Panc1 (cell line): ENCODE data around the gene EPB41L4B. TPM values are rescaled to one million over a fixed set of nuclear protein-coding genes. Genes with fewer than 3 reads are reported as not detected.
"Not testable (repeated sequence)": the region's sequence is repeated elsewhere in the genome, so short reads cannot be mapped to it uniquely, and the experiment has no call there.

Source experiments
- ATAC-seq: fragments of 200-7000 bp; cut with Tn5 transposase; 2 replicates; pipeline ENCODE4 v1.9.1; 2020; ENCODE audit warnings: mild to moderate bottlenecking, moderate library complexity
- BruUV-seq: library from RNA; stranded (reverse); fragments of 400-500 nt; replicated peaks from 2 replicates; lab custom pipeline; 2021; lab: Mats Ljungman, UMichigan
- CTCF ChIA-PET: fragments of 300-600 bp; sonication (Branson Sonifier 250); formaldehyde crosslinking; loops from one replicate; lab custom pipeline; 2022; ENCODE audit warnings: antibody characterized with exemption; lab: Charles Lee
- POLR2A ChIA-PET: fragments of 300-600 bp; sonication (Branson Sonifier 250); formaldehyde crosslinking; loops from one replicate; lab custom pipeline; 2022; ENCODE audit warnings: antibody characterized with exemption; lab: Charles Lee
- DNase-seq: peaks from one replicate; pipeline ENCODE4 v3.0.0-alpha.2; 2010; ENCODE audit warnings: low read depth, low spot score
- H3K27ac ChIP-seq: 2 replicates; pipeline ENCODE4 v1.5.1; 2011; ENCODE audit warnings: mild to moderate bottlenecking, low read length, inconsistent platforms
- H3K27me3 ChIP-seq: fragments of 200-500 bp; sonication (Bioruptor generic); 2 replicates; pipeline ENCODE4 v1.6.0; 2014; ENCODE audit warnings: low read length, inconsistent platforms; ENCODE audit not compliant: control insufficient read depth, insufficient read depth
- H3K36me3 ChIP-seq: fragments of 200-500 bp; sonication (Bioruptor generic); 2 replicates; pipeline ENCODE4 v1.5.1; 2014; ENCODE audit warnings: inconsistent platforms, mild to moderate bottlenecking, low read length, moderate library complexity; ENCODE audit not compliant: control insufficient read depth, insufficient read depth
- H3K4me1 ChIP-seq: 2 replicates; pipeline ENCODE4 v1.5.1; 2011; ENCODE audit warnings: inconsistent platforms, mild to moderate bottlenecking, low read length, moderate library complexity; ENCODE audit not compliant: control insufficient read depth, insufficient read depth
- H3K4me3 ChIP-seq, 2 experiments: 2 replicates each; pipeline ENCODE4 v1.5.1; 2011 to 2012; ENCODE audit warnings: low read depth in 2 of 2, low read length in 2 of 2, mild to moderate bottlenecking in 2 of 2, inconsistent platforms in 1 of 2, moderate library complexity in 1 of 2
- H3K9me3 ChIP-seq: fragments of 200-500 bp; sonication (Bioruptor generic); 2 replicates; pipeline ENCODE4 v1.5.1; 2014; ENCODE audit warnings: low read depth, mild to moderate bottlenecking, inconsistent platforms, low read length, moderate library complexity; ENCODE audit not compliant: control insufficient read depth, insufficient read depth
- CTCF ChIP-seq: fragments of 450-650 bp; IDR thresholded peaks from 2 replicates; pipeline ENCODE4 v1.5.1; 2017; ENCODE audit warnings: mild to moderate bottlenecking
- POLR2AphosphoS5 ChIP-seq: IDR thresholded peaks from 2 replicates; pipeline ENCODE4 v1.6.1; 2012; ENCODE audit warnings: mild to moderate bottlenecking, low read depth, low read length, moderate library complexity
- REST ChIP-seq, 2 experiments: IDR thresholded peaks; 2 replicates each; pipeline ENCODE4 v1.6.1; 2011 to 2012; ENCODE audit warnings: low read depth in 2 of 2, control low read depth in 1 of 2, low read length in 1 of 2, mild to moderate bottlenecking in 1 of 2, moderate library complexity in 1 of 2; ENCODE audit not compliant: insufficient read depth in 1 of 2
- SIN3A ChIP-seq: IDR thresholded peaks from 2 replicates; pipeline ENCODE4 v1.6.1; 2012; ENCODE audit warnings: low read depth, mild to moderate bottlenecking, low read length, moderate library complexity, borderline replicate concordance; ENCODE audit not compliant: insufficient read depth
- TCF7L2 ChIP-seq: IDR thresholded peaks from 2 replicates; pipeline ENCODE4 v1.6.1; 2011; ENCODE audit warnings: mild to moderate bottlenecking, low read depth, low read length, inconsistent platforms
- in situ Hi-C: cut with HindIII; loops from 2 replicates; pipeline ENCODE4 v1.10.0; 2016; ENCODE audit warnings: low sequenced_read_pairs, low pct_unique_long_range_greater_than_20kb
- intact Hi-C: fragments of 100-400 bp; cut with micrococcal nuclease; formaldehyde crosslinking; loops from one replicate; pipeline ENCODE4 v1.10.0; 2022; ENCODE audit not compliant: unreplicated experiment
- total RNA-seq: library from RNA; stranded (reverse); gene quantifications from one replicate; pipeline ENCODE4 v1.2.1, GENCODE V29; 2021; ENCODE audit not compliant: unreplicated experiment

EPB41L4B gene
- total RNA-seq, 1 experiment from 2014 or later: 27.8 TPM

GRCh38 chr9:109225629-109226028 is 95.2 kb downstream of the EPB41L4B start:
- no peaks in the 10 kb centered on the region for H3K9me3 ChIP-seq
- DNase-seq (no peak), ATAC-seq (no peak)
- H3K27me3 ChIP-seq: no peaks in the 10 kb centered on the region
- no peaks in the 10 kb centered on the region for H3K4me1 ChIP-seq
- in situ Hi-C loops (no loop called here), intact Hi-C loops (no loop called here)
- no TSS peak for BruUV-seq
- H3K4me3 ChIP-seq: no peak overlapping the region
- CTCF ChIA-PET: no interaction called here
- TF ChIP-seq SIN3A: no peak
- TF ChIP-seq TCF7L2: no peak
- TF ChIP-seq REST (IDR thresholded peaks at IDR 0.05; ENCODE audit: insufficient read depth in 1 of 2, low read depth in 2 of 2, low read length in 1 of 2): no peak
- no peak for TF ChIP-seq CTCF
- no peak for TF ChIP-seq POLR2AphosphoS5
- POLR2A ChIA-PET: no interaction called here
- no peak overlapping the region for H3K27ac ChIP-seq
- no peaks in the 10 kb centered on the region for H3K36me3 ChIP-seq

GRCh38 chr9:109224751-109225150 is 96.1 kb downstream of the EPB41L4B start:
- no peak overlapping the region for H3K4me3 ChIP-seq
- ATAC-seq (no peak), DNase-seq (no peak)
- in situ Hi-C loops (no loop called here), intact Hi-C loops (no loop called here)
- ChIA-PET POLR2A (no interaction called here), CTCF (no interaction called here)
- H3K27me3 ChIP-seq: no peaks in the 10 kb centered on the region
- no peak overlapping the region for H3K27ac ChIP-seq
- H3K4me1 ChIP-seq: no peaks in the 10 kb centered on the region
- BruUV-seq: no TSS peak
- H3K36me3 ChIP-seq: no peaks in the 10 kb centered on the region
- no peaks in the 10 kb centered on the region for H3K9me3 ChIP-seq
- no peak for TF ChIP-seq SIN3A
- no peak for TF ChIP-seq REST (IDR thresholded peaks at IDR 0.05; ENCODE audit: insufficient read depth in 1 of 2, low read depth in 2 of 2, low read length in 1 of 2)
- TF ChIP-seq POLR2AphosphoS5: no peak
- TF ChIP-seq TCF7L2: no peak
- no peak for TF ChIP-seq CTCF

- H3K9me3 ChIP-seq, in situ Hi-C loops, POLR2A ChIA-PET, CTCF ChIA-PET, DNase-seq, ATAC-seq, H3K36me3 ChIP-seq, H3K27ac ChIP-seq, H3K27me3 ChIP-seq, BruUV-seq, H3K4me1 ChIP-seq, intact Hi-C loops, H3K4me3 ChIP-seq: not testable (repeated sequence)
These were observed 102.6 kb downstream of the EPB41L4B start for GRCh38 chr9:109218242-109218641.
